ENCODE data around the gene TXNL1.

DNA sequence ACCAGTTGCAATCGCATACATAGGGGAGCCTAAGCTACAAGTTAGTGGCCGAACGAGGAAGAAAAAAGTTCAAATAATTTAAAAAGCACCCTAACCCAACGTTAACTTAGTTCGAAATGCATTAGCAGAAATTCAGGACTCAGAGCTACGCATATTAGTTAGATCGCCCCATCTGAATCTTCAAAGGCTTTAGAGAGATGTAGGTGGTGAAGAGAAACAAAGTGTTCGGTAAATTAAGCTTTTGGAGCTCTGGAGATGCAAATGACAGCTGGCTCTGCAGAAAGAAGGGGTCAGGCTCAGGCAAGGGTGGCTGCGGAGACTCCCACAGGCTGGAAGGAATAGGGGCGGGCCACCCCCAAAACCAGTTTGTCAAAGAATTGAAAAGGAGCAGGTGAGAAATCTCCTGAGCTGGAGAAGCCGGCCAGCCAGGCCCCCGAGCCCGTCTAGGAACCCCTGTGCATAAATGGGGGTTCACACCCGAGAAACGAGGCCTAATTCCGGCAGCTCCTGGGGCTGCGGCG is 621 bp downstream of the TXNL1 start:
- TF ChIP-seq, protein P1, sequence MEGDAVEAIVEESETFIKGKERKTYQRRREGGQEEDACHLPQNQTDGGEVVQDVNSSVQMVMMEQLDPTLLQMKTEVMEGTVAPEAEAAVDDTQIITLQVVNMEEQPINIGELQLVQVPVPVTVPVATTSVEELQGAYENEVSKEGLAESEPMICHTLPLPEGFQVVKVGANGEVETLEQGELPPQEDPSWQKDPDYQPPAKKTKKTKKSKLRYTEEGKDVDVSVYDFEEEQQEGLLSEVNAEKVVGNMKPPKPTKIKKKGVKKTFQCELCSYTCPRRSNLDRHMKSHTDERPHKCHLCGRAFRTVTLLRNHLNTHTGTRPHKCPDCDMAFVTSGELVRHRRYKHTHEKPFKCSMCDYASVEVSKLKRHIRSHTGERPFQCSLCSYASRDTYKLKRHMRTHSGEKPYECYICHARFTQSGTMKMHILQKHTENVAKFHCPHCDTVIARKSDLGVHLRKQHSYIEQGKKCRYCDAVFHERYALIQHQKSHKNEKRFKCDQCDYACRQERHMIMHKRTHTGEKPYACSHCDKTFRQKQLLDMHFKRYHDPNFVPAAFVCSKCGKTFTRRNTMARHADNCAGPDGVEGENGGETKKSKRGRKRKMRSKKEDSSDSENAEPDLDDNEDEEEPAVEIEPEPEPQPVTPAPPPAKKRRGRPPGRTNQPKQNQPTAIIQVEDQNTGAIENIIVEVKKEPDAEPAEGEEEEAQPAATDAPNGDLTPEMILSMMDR (IDR thresholded peaks at IDR 0.05; ENCODE audit: insufficient read depth, low read length), result no peak
- TF ChIP-seq, protein P2, sequence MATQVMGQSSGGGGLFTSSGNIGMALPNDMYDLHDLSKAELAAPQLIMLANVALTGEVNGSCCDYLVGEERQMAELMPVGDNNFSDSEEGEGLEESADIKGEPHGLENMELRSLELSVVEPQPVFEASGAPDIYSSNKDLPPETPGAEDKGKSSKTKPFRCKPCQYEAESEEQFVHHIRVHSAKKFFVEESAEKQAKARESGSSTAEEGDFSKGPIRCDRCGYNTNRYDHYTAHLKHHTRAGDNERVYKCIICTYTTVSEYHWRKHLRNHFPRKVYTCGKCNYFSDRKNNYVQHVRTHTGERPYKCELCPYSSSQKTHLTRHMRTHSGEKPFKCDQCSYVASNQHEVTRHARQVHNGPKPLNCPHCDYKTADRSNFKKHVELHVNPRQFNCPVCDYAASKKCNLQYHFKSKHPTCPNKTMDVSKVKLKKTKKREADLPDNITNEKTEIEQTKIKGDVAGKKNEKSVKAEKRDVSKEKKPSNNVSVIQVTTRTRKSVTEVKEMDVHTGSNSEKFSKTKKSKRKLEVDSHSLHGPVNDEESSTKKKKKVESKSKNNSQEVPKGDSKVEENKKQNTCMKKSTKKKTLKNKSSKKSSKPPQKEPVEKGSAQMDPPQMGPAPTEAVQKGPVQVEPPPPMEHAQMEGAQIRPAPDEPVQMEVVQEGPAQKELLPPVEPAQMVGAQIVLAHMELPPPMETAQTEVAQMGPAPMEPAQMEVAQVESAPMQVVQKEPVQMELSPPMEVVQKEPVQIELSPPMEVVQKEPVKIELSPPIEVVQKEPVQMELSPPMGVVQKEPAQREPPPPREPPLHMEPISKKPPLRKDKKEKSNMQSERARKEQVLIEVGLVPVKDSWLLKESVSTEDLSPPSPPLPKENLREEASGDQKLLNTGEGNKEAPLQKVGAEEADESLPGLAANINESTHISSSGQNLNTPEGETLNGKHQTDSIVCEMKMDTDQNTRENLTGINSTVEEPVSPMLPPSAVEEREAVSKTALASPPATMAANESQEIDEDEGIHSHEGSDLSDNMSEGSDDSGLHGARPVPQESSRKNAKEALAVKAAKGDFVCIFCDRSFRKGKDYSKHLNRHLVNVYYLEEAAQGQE (IDR thresholded peaks at IDR 0.05; ENCODE audit: insufficient replicate concordance, low read depth), result no peak
- no peak for TF ChIP-seq GABPA (IDR thresholded peaks at IDR 0.05; ENCODE audit: low read depth)
- TF ChIP-seq POLR2AphosphoS5 (IDR thresholded peaks at IDR 0.05; ENCODE audit: low read depth), result no peak

All from HL-60 (cell line).